IMR-90 (cell line): ENCODE measurements around the gene HES7. TPM values are rescaled to one million over a fixed set of nuclear protein-coding genes. Genes with fewer than 3 reads are reported as not detected.

Experiments
- ATAC-seq: fragments of 200-7000 bp; cut with Tn5 transposase; 2 replicates; pipeline ENCODE4 v1.9.1; 2020; ENCODE audit warnings: low read depth, mild to moderate bottlenecking, moderate library complexity
- BruUV-seq: library from RNA; stranded (reverse); fragments of 400-500 nt; replicated peaks from 2 replicates; lab custom pipeline; 2021; lab: Mats Ljungman, UMichigan
- CTCF ChIA-PET: fragments of 300-600 bp; formaldehyde crosslinking; extraction: SDS; loops from one replicate; lab custom pipeline; 2021; ENCODE audit warnings: antibody characterized with exemption; lab: Yijun Ruan, JAX
- POLR2A ChIA-PET: fragments of 300-600 bp; sonication (Branson Sonifier 250); formaldehyde crosslinking; loops from one replicate; lab custom pipeline; 2022; ENCODE audit warnings: antibody characterized with exemption; ENCODE audit not compliant: unreplicated experiment; lab: Charles Lee
- DNase-seq: peaks from one replicate; pipeline ENCODE4 v3.0.0; 2013
- H2AFZ ChIP-seq: replicated peaks from 2 replicates; pipeline ENCODE3; 2013; ENCODE audit warnings: low read length, mild to moderate bottlenecking; ENCODE audit not compliant: poor library complexity
- H2AK5ac ChIP-seq: 2 replicates; pipeline ENCODE4 v1.6.1; 2013; ENCODE audit warnings: low read depth, low read length, inconsistent platforms
- H2AK9ac ChIP-seq: replicated peaks from 2 replicates; pipeline ENCODE3; 2013; ENCODE audit warnings: mild to moderate bottlenecking, low read depth, low read length, moderate library complexity; ENCODE audit not compliant: poor library complexity
- H2BK120ac ChIP-seq: 2 replicates; pipeline ENCODE4 v1.6.1; 2013; ENCODE audit warnings: low read depth, low read length, inconsistent platforms
- H2BK15ac ChIP-seq: 3 replicates; pipeline ENCODE4 v1.6.1; 2013; ENCODE audit warnings: low read depth, low read length, inconsistent platforms
- H2BK20ac ChIP-seq: 2 replicates; pipeline ENCODE4 v1.6.1; 2013; ENCODE audit warnings: low read depth, mild to moderate bottlenecking, inconsistent platforms, low read length, moderate library complexity
- H2BK5ac ChIP-seq: 2 replicates; pipeline ENCODE4 v1.6.1; 2013; ENCODE audit warnings: mild to moderate bottlenecking, low read depth, low read length, inconsistent platforms; ENCODE audit not compliant: poor library complexity, severe bottlenecking
- H3K14ac ChIP-seq: replicated peaks from 2 replicates; pipeline ENCODE4 v1.6.1; 2013; ENCODE audit warnings: low read depth, low read length, inconsistent platforms
- H3K18ac ChIP-seq: 2 replicates; pipeline ENCODE4 v1.6.1; 2013; ENCODE audit warnings: low read depth, low read length, control low read depth
- H3K23ac ChIP-seq: 2 replicates; pipeline ENCODE4 v1.6.1; 2013; ENCODE audit warnings: low read depth, low read length, inconsistent platforms
- H3K27ac ChIP-seq: 2 replicates; pipeline ENCODE4 v1.5.1; 2013; ENCODE audit warnings: mild to moderate bottlenecking, control low read depth, low read length; ENCODE audit not compliant: insufficient read depth
- H3K27me3 ChIP-seq: 2 replicates; pipeline ENCODE4 v1.6.1; 2013; ENCODE audit warnings: low read length; ENCODE audit not compliant: control insufficient read depth, insufficient read depth
- H3K36me3 ChIP-seq: 2 replicates; pipeline ENCODE4 v1.6.1; 2013; ENCODE audit warnings: low read length, mixed read lengths; ENCODE audit not compliant: control insufficient read depth, insufficient read depth
- H3K4ac ChIP-seq: 2 replicates; pipeline ENCODE4 v1.6.1; 2013; ENCODE audit warnings: low read depth, low read length, inconsistent platforms
- H3K4me1 ChIP-seq: 2 replicates; pipeline ENCODE4 v1.6.1; 2013; ENCODE audit warnings: low read length, mixed read lengths; ENCODE audit not compliant: control insufficient read depth, insufficient read depth
- H3K4me2 ChIP-seq: 2 replicates; pipeline ENCODE4 v1.6.1; 2013; ENCODE audit warnings: low read depth, mild to moderate bottlenecking, control low read depth, low read length, moderate library complexity
- H3K4me3 ChIP-seq: 2 replicates; pipeline ENCODE4 v1.5.1; 2013; ENCODE audit warnings: low read depth, mild to moderate bottlenecking, control low read depth, low read length, moderate library complexity; ENCODE audit not compliant: insufficient read depth
- H3K56ac ChIP-seq: 2 replicates; pipeline ENCODE4 v1.6.1; 2013; ENCODE audit warnings: low read length, inconsistent platforms; ENCODE audit not compliant: insufficient read depth; ENCODE audit errors: extremely low read depth
- H3K79me1 ChIP-seq, 2 experiments: 2 replicates each; pipeline ENCODE4 v1.6.1; 2013; ENCODE audit warnings: low read length in 2 of 2, inconsistent platforms in 1 of 2, low read depth in 1 of 2
- H3K9ac ChIP-seq: 2 replicates; pipeline ENCODE4 v1.6.1; 2013; ENCODE audit warnings: low read depth, low read length, control low read depth
- H3K9me1 ChIP-seq: 2 replicates; pipeline ENCODE4 v1.6.1; 2013; ENCODE audit warnings: low read length, inconsistent platforms; ENCODE audit not compliant: insufficient read depth
- H3K9me3 ChIP-seq: 2 replicates; pipeline ENCODE4 v1.6.1; 2013; ENCODE audit warnings: low read length; ENCODE audit not compliant: control insufficient read depth, insufficient read depth
- H4K20me1 ChIP-seq: 2 replicates; pipeline ENCODE4 v1.6.1; 2013; ENCODE audit warnings: low read length, inconsistent platforms; ENCODE audit not compliant: insufficient read depth
- H4K5ac ChIP-seq: 2 replicates; pipeline ENCODE4 v1.6.1; 2013; ENCODE audit warnings: mild to moderate bottlenecking, low read depth, low read length, control low read depth
- H4K8ac ChIP-seq, 2 experiments: 2 replicates each; pipeline ENCODE4 v1.6.1; 2013; ENCODE audit warnings: low read depth in 2 of 2, low read length in 2 of 2, control low read depth in 1 of 2, inconsistent platforms in 1 of 2
- H4K91ac ChIP-seq: 2 replicates; pipeline ENCODE4 v1.6.1; 2013; ENCODE audit warnings: low read depth, low read length, inconsistent platforms; ENCODE audit not compliant: insufficient read depth
- BHLHE40 ChIP-seq: fragments of 150-350 bp; IDR thresholded peaks from 2 replicates; pipeline ENCODE4 v1.6.1; 2016; ENCODE audit warnings: mild to moderate bottlenecking, low read depth, low read length
- CEBPB ChIP-seq: IDR thresholded peaks from 2 replicates; pipeline ENCODE4 v1.6.1; 2012; ENCODE audit warnings: low read depth, low read length, improper control_type of control experiment
- CTCF ChIP-seq: conservative IDR thresholded peaks from 2 replicates; pipeline ENCODE4 v1.5.1; 2012; ENCODE audit warnings: mild to moderate bottlenecking, low read depth, low read length, improper control_type of control experiment
- FOS ChIP-seq: fragments of 150-350 bp; IDR thresholded peaks from 2 replicates; pipeline ENCODE4 v1.6.1; 2016; ENCODE audit warnings: low read depth, low read length
- MAFK ChIP-seq: IDR thresholded peaks from 2 replicates; pipeline ENCODE4 v1.6.1; 2012; ENCODE audit warnings: low read depth, low read length, improper control_type of control experiment
- MAZ ChIP-seq: IDR thresholded peaks from 2 replicates; pipeline ENCODE4 v1.6.1; 2012; ENCODE audit warnings: low read depth, mild to moderate bottlenecking, low read length, improper control_type of control experiment, moderate library complexity, borderline replicate concordance
- MXI1 ChIP-seq: IDR thresholded peaks from 2 replicates; pipeline ENCODE4 v1.6.1; 2012; ENCODE audit warnings: low read depth, mild to moderate bottlenecking, low read length, moderate library complexity, borderline replicate concordance
- POLR2A ChIP-seq: IDR thresholded peaks from 2 replicates; pipeline ENCODE4 v1.6.1; 2012; ENCODE audit warnings: mild to moderate bottlenecking, low read depth, low read length
- RAD21 ChIP-seq: IDR thresholded peaks from 2 replicates; pipeline ENCODE4 v1.6.1; 2012; ENCODE audit warnings: low read length, improper control_type of control experiment
- RCOR1 ChIP-seq: IDR thresholded peaks from 2 replicates; pipeline ENCODE4 v1.6.1; 2012; ENCODE audit warnings: mild to moderate bottlenecking, low read length, improper control_type of control experiment; ENCODE audit not compliant: insufficient replicate concordance
- WGBS, 2 experiments: methylation state at CpG; one replicate each; pipeline versions ENCODE4 v1.1.5 to v1.1.7; 2013; ENCODE audit warnings: missing lambda C conversion rate in 2 of 2; ENCODE audit not compliant: insufficient read length in 1 of 2; ENCODE audit errors: extremely low coverage in 2 of 2; 5-methylcytosine and 5-hydroxymethylcytosine counted together
- dilution Hi-C: fragments of 300-500 bp; cut with HindIII; formaldehyde crosslinking; loops from one replicate; pipeline ENCODE4 v1.14.3; 2018; ENCODE audit warnings: low sequenced_read_pairs; ENCODE audit not compliant: unreplicated experiment
- in situ Hi-C: fragments of 300-500 bp; cut with MboI; formaldehyde crosslinking; loops from 3 replicates; pipeline ENCODE4 v1.14.3; 2019; ENCODE audit warnings: low sequenced_read_pairs, inconsistent platforms, mixed read lengths
- intact Hi-C: fragments of 100-400 bp; cut with micrococcal nuclease; formaldehyde crosslinking; loops from 2 replicates; pipeline ENCODE4 v1.10.0; 2022
- polyA plus RNA-seq, 3 experiments: library from polyadenylated mRNA; depleted of rRNA; stranded (reverse); fragments of >200 nt; gene quantifications; 2 replicates each; pipeline ENCODE4 v1.2.3, GENCODE V29; 2012; ENCODE audit warnings: low replicate concordance in 1 of 3
- total RNA-seq: library from RNA; depleted of rRNA; stranded (reverse); fragments of >200 nt; gene quantifications from 2 replicates; pipeline ENCODE4 v1.2.3, GENCODE V29; 2012

The HES7 gene
- total and polyA plus RNA-seq, 2 of the 4 experiments (the other 2 are of a cell fraction): 0.43 TPM; not detected in 1

- Histone ChIP-seq H2BK5ac (no peak overlapping the region), H2BK20ac (no peak overlapping the region), H4K8ac (no peak overlapping the region), H2AK5ac (no peak overlapping the region), H3K23ac (no peak overlapping the region), H3K27ac (no peak overlapping the region), H3K18ac (no peak overlapping the region), H4K20me1 (peaks cover 8% of the 10 kb centered on the region), H3K27me3 (no peaks in the 10 kb centered on the region), H3K4me3 (no peak overlapping the region), H2AFZ (no peak overlapping the region), H3K79me1 (no peaks in the 10 kb centered on the region), H3K14ac (no peak overlapping the region), H3K36me3 (peaks cover 27% of the 10 kb centered on the region), H4K91ac (no peak overlapping the region), H3K4me1 (peaks cover 2% of the 10 kb centered on the region; the same call in 1 of the 2 replicates), H4K5ac (no peak overlapping the region), H2AK9ac (peak overlapping the region; percentile 18), H2BK15ac (no peak overlapping the region), H3K4me2 (no peak overlapping the region), H2BK120ac (no peak overlapping the region), H3K9me1 (peaks cover 10% of the 10 kb centered on the region), H3K9ac (no peak overlapping the region), H3K9me3 (no peaks in the 10 kb centered on the region), H3K56ac (no peak overlapping the region), H3K4ac (no peak overlapping the region)
- WGBS, 2 experiments: no CpG with 5 or more reads among the region's 18 CpGs
- intact Hi-C loops: no loop called here
- BruUV-seq: no TSS peak
- no peak for DNase-seq
- no peak for ATAC-seq
- in situ Hi-C loops: no loop called here
- TF ChIP-seq MAZ: no peak
- TF ChIP-seq MXI1: no peak
- no peak for TF ChIP-seq BHLHE40
- no peak for TF ChIP-seq CEBPB
- no peak for TF ChIP-seq MAFK
- no peak for TF ChIP-seq FOS
- no peak for TF ChIP-seq RCOR1
- TF ChIP-seq RAD21: no peak
- no peak; the same call in 1 of the 2 replicates for TF ChIP-seq POLR2A
- TF ChIP-seq CTCF: no peak
- dilution Hi-C loops: no loop called here
- ChIA-PET CTCF (interaction anchor here (1.3 to 4.6 kb wide), 3 partner anchors 11 to 20 kb away, joined by 3 to 24 read pairs (median 3); partner anchors contain the start of gene HES7), POLR2A (no interaction called here)
These were observed 16.4 kb upstream of the HES7 start for GRCh38 chr17:8140065-8141029.
